VCaP (cell line): ENCODE results near the gene AAGAB.
A peak's percentile ranks its signal among the peaks of the same experiment; 100 is the strongest.

Experiments used
- H3K27ac ChIP-seq: fragments of 450-650 bp; 2 replicates; pipeline ENCODE4 v1.5.1; 2017
- TF ChIP-seq, protein P1 (sequence below): fragments of 450-650 bp; conservative IDR thresholded peaks from 2 replicates; pipeline ENCODE4 v1.5.1; 2017; ENCODE audit warnings: mild to moderate bottlenecking, moderate library complexity

The AAGAB gene

GRCh38 chr15:67216859-67217258, 37.6 kb downstream of the AAGAB start:
- TF ChIP-seq, protein P1, sequence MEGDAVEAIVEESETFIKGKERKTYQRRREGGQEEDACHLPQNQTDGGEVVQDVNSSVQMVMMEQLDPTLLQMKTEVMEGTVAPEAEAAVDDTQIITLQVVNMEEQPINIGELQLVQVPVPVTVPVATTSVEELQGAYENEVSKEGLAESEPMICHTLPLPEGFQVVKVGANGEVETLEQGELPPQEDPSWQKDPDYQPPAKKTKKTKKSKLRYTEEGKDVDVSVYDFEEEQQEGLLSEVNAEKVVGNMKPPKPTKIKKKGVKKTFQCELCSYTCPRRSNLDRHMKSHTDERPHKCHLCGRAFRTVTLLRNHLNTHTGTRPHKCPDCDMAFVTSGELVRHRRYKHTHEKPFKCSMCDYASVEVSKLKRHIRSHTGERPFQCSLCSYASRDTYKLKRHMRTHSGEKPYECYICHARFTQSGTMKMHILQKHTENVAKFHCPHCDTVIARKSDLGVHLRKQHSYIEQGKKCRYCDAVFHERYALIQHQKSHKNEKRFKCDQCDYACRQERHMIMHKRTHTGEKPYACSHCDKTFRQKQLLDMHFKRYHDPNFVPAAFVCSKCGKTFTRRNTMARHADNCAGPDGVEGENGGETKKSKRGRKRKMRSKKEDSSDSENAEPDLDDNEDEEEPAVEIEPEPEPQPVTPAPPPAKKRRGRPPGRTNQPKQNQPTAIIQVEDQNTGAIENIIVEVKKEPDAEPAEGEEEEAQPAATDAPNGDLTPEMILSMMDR: no peak
- H3K27ac ChIP-seq: no peak overlapping the region

DNA sequence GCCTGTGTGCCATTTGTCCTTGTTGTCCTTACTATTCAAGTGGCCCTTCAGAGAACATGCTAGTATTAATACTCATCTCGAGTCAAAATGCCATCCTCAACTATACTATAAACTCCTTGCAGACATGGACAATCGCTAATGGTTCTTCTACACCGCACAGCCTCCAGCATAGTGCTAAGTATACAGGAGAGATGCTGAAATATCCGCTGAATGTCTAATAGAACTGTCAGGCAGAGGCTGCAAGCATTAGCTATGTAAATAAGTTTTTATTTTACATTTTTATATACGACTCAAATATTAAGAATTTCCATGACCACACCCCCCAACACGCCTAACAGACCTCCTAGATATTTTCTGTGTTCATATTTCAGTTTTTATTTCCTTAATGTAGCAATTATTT, 39.4 kb downstream of the AAGAB start:
- TF ChIP-seq, protein P1: no peak
- no peak overlapping the region for H3K27ac ChIP-seq

GRCh38 chr15:67212684-67213367, 41.6 kb downstream of the AAGAB start:
- TF ChIP-seq, protein P1: no peak
- H3K27ac ChIP-seq: no peak overlapping the region

GRCh38 chr15:67210555-67211168, 43.8 kb downstream of the AAGAB start:
- no peak overlapping the region for H3K27ac ChIP-seq
- TF ChIP-seq, protein P1: no peak

DNA sequence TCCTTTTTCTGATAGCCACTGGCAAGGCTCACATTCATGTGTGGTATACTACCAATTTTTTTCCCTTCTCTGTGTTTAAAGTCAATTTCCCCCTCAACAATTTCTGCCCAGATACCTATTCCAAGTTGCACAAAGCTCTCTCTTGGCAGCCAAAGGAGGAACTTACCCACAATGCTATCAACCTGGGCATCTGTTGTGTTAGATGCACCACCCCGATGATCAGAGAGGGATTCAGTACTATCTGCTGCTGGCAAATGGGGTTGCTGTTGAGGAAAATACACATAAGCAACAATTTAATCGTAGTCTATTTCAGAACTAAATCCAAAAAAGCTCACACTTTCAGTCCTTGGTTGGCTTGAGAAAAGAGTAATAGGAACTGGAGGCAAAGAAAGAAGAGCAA, 46.1 kb downstream of the AAGAB start:
- H3K27ac ChIP-seq: no peak overlapping the region
- TF ChIP-seq, protein P1: no peak

DNA sequence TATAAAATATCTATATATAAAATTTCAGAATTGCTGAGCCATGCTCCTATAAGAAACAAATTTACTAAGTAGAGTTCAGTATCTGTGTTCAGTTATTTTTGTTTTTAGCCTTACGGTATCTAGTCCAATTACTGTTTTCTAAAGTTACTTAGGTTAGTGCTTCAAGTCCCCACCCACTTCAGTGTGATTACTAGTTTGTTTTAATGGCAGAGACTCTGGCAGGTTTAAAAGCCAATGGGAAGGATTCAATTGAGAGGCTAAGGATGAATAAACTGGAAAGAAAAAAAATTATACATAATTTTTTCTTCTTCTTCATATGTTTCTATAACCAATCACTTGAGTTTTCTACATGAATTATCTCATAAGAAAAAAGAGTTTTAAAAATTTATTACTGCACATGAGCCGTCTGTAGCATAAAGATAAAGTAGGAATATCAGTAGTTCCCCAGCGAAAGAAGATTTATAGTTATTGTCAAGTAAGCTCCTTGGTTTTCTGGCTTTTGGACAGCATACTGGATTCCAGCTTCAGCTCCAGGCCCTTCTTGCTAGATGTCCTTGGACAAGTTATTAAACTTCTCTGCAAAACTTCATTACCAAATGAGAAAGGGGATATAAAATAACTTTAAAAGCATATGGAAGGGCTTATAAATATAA, 46.8 kb downstream of the AAGAB start:
- no peak overlapping the region for H3K27ac ChIP-seq
- TF ChIP-seq, protein P1: no peak

- peak overlapping the region; percentile 35 for H3K27ac ChIP-seq
- TF ChIP-seq, protein P1: no peak
These were observed 51.5 kb downstream of the AAGAB start for GRCh38 chr15:67202991-67203390.
